GM12891 (cell line): Measurements from ENCODE around the gene TRIP6.

Experiments used
- POLR2A ChIP-seq: IDR thresholded peaks from 2 replicates; pipeline ENCODE4 v1.6.1; 2011; ENCODE audit warnings: low read depth, low read length, control low read depth
- TAF1 ChIP-seq: IDR thresholded peaks from 2 replicates; pipeline ENCODE4 v1.6.1; 2011; ENCODE audit warnings: low read depth, low read length, control low read depth

DNA sequence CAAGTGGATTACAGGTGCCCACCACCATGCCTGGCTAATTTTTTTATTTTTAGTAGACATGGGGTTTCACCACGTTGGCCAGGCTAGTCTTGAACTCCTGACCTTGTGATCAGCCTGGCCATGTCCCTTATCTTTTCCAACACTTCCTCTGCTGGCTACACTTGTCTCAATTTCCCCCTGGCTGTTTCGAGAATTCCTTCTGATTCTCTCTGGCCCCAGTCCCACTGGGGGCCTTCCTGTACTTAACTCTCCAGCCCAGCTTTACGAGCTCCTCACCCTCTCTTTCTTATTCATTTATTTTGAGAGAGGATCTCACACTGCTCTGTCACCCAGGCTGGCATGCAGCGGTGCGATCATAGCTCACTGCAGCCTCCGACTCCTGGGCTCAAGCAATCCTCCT, 48.4 kb upstream of the TRIP6 start:
- TF ChIP-seq TAF1: no peak
- no peak for TF ChIP-seq POLR2A
